Measurements from ENCODE around the gene GRIP1. TPM values are rescaled to one million over a fixed set of nuclear protein-coding genes. Genes with fewer than 3 reads are reported as not detected.
A peak's percentile ranks its signal among the peaks of the same experiment; 100 is the strongest.
"Not testable (repeated sequence)": the region's sequence is repeated elsewhere in the genome, so short reads cannot be mapped to it uniquely, and the experiment has no call there.

The GRIP1 gene
- total RNA-seq, 1 donor from 2014 or later = 0.47 TPM

- Histone ChIP-seq H3K9me3 (replicated peaks) (no peaks in the 10 kb centered on the region), H3K27me3 (ENCODE audit: low read depth) (no peaks in the 10 kb centered on the region), H3K4me3 (no peak overlapping the region), H3K4me1 (no peaks in the 10 kb centered on the region), H3K27ac (replicated peaks) (no peak overlapping the region), H3K36me3 (peaks cover 29% of the 10 kb centered on the region)
- TF ChIP-seq CTCF (IDR thresholded peaks at IDR 0.05; ENCODE audit: borderline replicate concordance) = no peak
- intact Hi-C loops (cut with micrococcal nuclease) = no loop called here
- DNase-seq = no peak
Measured at GRCh38 chr12:66319266-66319954, 359.5 kb downstream of the GRIP1 start.

GRCh38 chr12:66314278-66314677, 364.6 kb downstream of the GRIP1 start:
- TF ChIP-seq CTCF (IDR thresholded peaks at IDR 0.05; ENCODE audit: borderline replicate concordance) = no peak
- H3K4me3 ChIP-seq = no peak overlapping the region
- intact Hi-C loops (cut with micrococcal nuclease) = no loop called here
- no peaks in the 10 kb centered on the region for H3K4me1 ChIP-seq
- H3K27me3 ChIP-seq (ENCODE audit: low read depth) = no peaks in the 10 kb centered on the region
- DNase-seq = no peak
- H3K27ac ChIP-seq (replicated peaks) = no peak overlapping the region
- H3K9me3 ChIP-seq (replicated peaks) = no peaks in the 10 kb centered on the region
- H3K36me3 ChIP-seq = peaks cover 40% of the 10 kb centered on the region

GRCh38 chr12:66312189-66312588, 366.7 kb downstream of the GRIP1 start:
- H3K4me1 ChIP-seq = no peaks in the 10 kb centered on the region
- no peaks in the 10 kb centered on the region for H3K27me3 ChIP-seq (ENCODE audit: low read depth)
- DNase-seq = no peak
- peaks cover 41% of the 10 kb centered on the region for H3K36me3 ChIP-seq
- no peak for TF ChIP-seq CTCF (IDR thresholded peaks at IDR 0.05; ENCODE audit: borderline replicate concordance)
- intact Hi-C loops (cut with micrococcal nuclease) = no loop called here
- H3K27ac ChIP-seq (replicated peaks) = no peak overlapping the region
- no peaks in the 10 kb centered on the region for H3K9me3 ChIP-seq (replicated peaks)
- H3K4me3 ChIP-seq = no peak overlapping the region

- peaks cover 31% of the 10 kb centered on the region for H3K36me3 ChIP-seq
- H3K9me3 ChIP-seq (replicated peaks) = no peaks in the 10 kb centered on the region
- intact Hi-C loops (cut with micrococcal nuclease) = no loop called here
- no peak overlapping the region for H3K4me3 ChIP-seq
- H3K27ac ChIP-seq (replicated peaks) = no peak overlapping the region
- no peaks in the 10 kb centered on the region for H3K27me3 ChIP-seq (ENCODE audit: low read depth)
- no peak for DNase-seq
- H3K4me1 ChIP-seq = no peaks in the 10 kb centered on the region
- no peak for TF ChIP-seq CTCF (IDR thresholded peaks at IDR 0.05; ENCODE audit: borderline replicate concordance)
Measured at GRCh38 chr12:66309606-66310005, 369.3 kb downstream of the GRIP1 start.

- Histone ChIP-seq H3K4me1 (peaks cover 28% of the 10 kb centered on the region), H3K4me3 (no peak overlapping the region), H3K27ac (replicated peaks) (no peak overlapping the region), H3K9me3 (replicated peaks) (no peaks in the 10 kb centered on the region), H3K36me3 (peaks cover 7% of the 10 kb centered on the region), H3K27me3 (ENCODE audit: low read depth) (no peaks in the 10 kb centered on the region)
- no peak for TF ChIP-seq CTCF (IDR thresholded peaks at IDR 0.05; ENCODE audit: borderline replicate concordance)
- intact Hi-C loops (cut with micrococcal nuclease) = no loop called here
- DNase-seq = no peak
Measured at GRCh38 chr12:66304296-66304900, 374.5 kb downstream of the GRIP1 start.

- H3K36me3 ChIP-seq; H3K27ac ChIP-seq (replicated peaks); H3K27me3 ChIP-seq (ENCODE audit: low read depth); DNase-seq; intact Hi-C loops (cut with micrococcal nuclease); H3K9me3 ChIP-seq (replicated peaks): not testable (repeated sequence)
- H3K4me1 ChIP-seq = peaks cover 28% of the 10 kb centered on the region
- peak overlapping the region; percentile 84 for H3K4me3 ChIP-seq
Measured at GRCh38 chr12:66303316-66303804, 375.5 kb downstream of the GRIP1 start.
